ENCODE results near the gene DDX39B. TPM values are rescaled to one million over a fixed set of nuclear protein-coding genes. Genes with fewer than 3 reads are reported as not detected.

The DDX39B gene
- total RNA-seq, 2 experiments from 2014 or later = 538 to 547 TPM

- DNase-seq = no peak
- peak overlapping the region; percentile 76 for H3K4me3 Mint-ChIP-seq
- peak overlapping the region; percentile 89 for H3K27ac Mint-ChIP-seq
- H3K4me1 Mint-ChIP-seq (ENCODE audit: low read depth) = peaks cover 37% of the 10 kb centered on the region
- no peaks in the 10 kb centered on the region for H3K9me3 Mint-ChIP-seq
- ChIA-PET POLR2A (interaction anchor here (0.9 to 9.0 kb wide), 4 partner anchors 20 to 65 kb away, joined by 4 to 125 read pairs (median 4); partner anchors contain the start of genes LTB, NCR3 and TNF), CTCF (interaction anchor here (0.8 to 29.2 kb wide), 7 partner anchors 9 to 74 kb away, joined by 3 to 1658 read pairs (median 5); partner anchors contain the start of genes LST1, LTA, LTB and NCR3)
- H3K27me3 Mint-ChIP-seq = no peaks in the 10 kb centered on the region
- intact Hi-C loops (cut with micrococcal nuclease) = loop anchor here (5.0 kb wide), 1 partner anchor 189 kb away; the partner anchor contains the start of gene CLIC1
- H3K36me3 Mint-ChIP-seq = peaks cover 14% of the 10 kb centered on the region
These were observed 6.7 kb upstream of the DDX39B start for GRCh38 chr6:31548544-31548873.

- intact Hi-C loops (cut with micrococcal nuclease) = loop anchor here (1.0 to 5.0 kb wide), 6 partner anchors 33 to 283 kb away; partner anchors contain the start of genes BAG6 and CLIC1
- Mint-ChIP-seq H3K27ac (peak overlapping the region; percentile 89), H3K36me3 (peaks cover 13% of the 10 kb centered on the region), H3K27me3 (no peaks in the 10 kb centered on the region), H3K4me1 (ENCODE audit: low read depth) (peaks cover 40% of the 10 kb centered on the region), H3K4me3 (peak overlapping the region; percentile 76), H3K9me3 (no peaks in the 10 kb centered on the region)
- ChIA-PET POLR2A (interaction anchor here (0.9 to 9.0 kb wide), 6 partner anchors 21 to 85 kb away, joined by 3 to 125 read pairs (median 4); partner anchors contain the start of genes LTB, NCR3 and TNF), CTCF (interaction anchor here (0.6 to 29.2 kb wide), 9 partner anchors 9 to 74 kb away, joined by 3 to 1658 read pairs (median 3); partner anchors contain the start of genes LST1, LTA, LTB and NCR3)
- DNase-seq = no peak
These were observed 6.1 kb upstream of the DDX39B start for GRCh38 chr6:31547727-31548543.

DNA sequence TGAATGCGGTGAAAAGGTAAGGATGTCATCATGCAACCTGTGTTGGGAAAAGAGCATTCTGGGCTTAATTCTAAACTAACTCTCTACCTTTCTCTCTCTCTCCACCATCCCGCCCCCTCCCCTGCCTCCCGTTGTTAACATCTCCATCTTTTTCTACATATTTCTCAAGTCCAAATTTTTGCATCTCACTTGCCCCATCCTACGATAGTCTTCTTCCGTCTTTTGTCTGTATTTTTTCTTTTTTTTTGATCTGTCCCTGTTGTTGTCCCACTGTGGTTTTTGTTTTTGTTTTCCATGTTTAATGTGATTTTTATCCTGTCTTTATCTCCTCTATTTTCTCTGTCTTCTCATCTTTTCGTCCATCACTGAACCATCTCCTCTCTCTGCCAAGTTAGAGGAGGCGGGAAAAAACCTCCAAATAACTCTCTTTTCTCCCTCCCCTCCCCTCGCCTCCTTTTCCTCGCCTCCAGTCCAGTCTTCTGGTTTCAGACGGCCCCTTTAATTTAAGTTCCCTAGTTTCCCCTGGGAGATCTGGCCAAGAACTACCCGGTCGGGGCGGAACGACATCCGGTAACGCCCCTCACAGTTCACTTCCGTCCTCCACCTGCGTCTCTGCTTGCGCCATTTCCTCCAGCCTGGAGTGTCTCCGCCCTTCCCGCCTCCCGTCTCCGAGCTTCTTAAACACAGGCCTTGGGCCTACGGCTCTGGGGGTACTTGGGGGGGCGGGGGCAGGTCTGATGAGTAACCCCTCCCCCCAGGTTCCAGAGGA, 5.3 kb upstream of the DDX39B start, which contains the start of gene NFKBIL1:
Gene NFKBIL1 (plus strand): TSS at position 651 of the 769 bp plus-strand sequence. CDS start 87 bp downstream, at position 738.
- Mint-ChIP-seq H3K27ac (peak within 1 kb of the TSS; percentile 89), H3K36me3 (peaks cover 13% of the 10 kb centered on the region), H3K4me3 (peak within 1 kb of the TSS; percentile 76), H3K27me3 (no peaks in the 10 kb centered on the region), H3K4me1 (ENCODE audit: low read depth) (peaks cover 44% of the 10 kb centered on the region), H3K9me3 (no peaks in the 10 kb centered on the region)
- ChIA-PET CTCF (interaction anchor here (0.6 to 29.2 kb wide), 8 partner anchors 8 to 142 kb away, joined by 3 to 1658 read pairs (median 5); partner anchors contain the start of genes LST1, LTA, LTB and NCR3), POLR2A (interaction anchor here (1.0 to 9.0 kb wide), 5 partner anchors 32 to 84 kb away, joined by 3 to 125 read pairs (median 4); partner anchors contain the start of genes LTB and TNF)
- DNase-seq = peak; percentile 96
- intact Hi-C loops (cut with micrococcal nuclease) = loop anchor here (1.0 to 5.0 kb wide), 9 partner anchors 25 to 284 kb away; partner anchors contain the start of genes BAG6, CLIC1, LTA and PRRC2A

DNA sequence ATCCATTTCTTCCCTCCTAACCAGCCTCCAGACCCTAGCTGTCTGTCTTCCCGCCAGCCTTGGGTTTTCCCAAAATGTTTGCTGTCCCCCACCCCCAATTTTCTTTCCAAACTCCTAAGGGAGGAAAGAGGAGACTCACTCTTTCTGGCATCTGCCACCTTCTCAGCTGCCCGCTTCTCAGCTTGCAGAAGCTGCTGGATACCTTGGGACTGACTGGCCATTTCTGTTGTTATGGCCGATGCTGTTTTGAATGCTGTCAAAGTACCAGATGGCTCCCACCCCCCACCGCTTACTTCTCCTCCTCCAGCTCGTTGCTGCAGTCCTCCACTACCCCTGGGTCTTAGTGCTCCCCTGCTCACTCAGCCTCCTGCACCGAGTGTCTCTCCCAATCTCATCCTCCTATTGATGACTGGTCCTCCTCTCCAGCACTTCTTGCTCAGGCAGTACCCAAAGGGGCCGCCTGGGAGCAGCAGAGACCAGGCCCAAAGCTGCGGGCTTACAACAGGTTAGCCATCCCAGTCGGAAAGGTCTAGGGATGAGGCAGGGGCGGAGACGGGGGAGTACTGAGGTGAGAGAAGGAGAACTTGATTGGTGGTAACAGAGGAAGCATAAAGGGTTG, 4.6 kb upstream of the DDX39B start, which contains the start of gene ATP6V1G2:
Gene ATP6V1G2 (minus strand): TSS at position 270 of the 619 bp plus-strand sequence. CDS start 49 bp downstream, at position 221.
- intact Hi-C loops (cut with micrococcal nuclease) = loop anchor here (1.0 to 5.0 kb wide), 6 partner anchors 26 to 284 kb away; partner anchors contain the start of genes CLIC1, LTA and PRRC2A
- peak; percentile 95 for DNase-seq
- H3K4me3 Mint-ChIP-seq = peak within 1 kb of the TSS; percentile 76
- H3K4me1 Mint-ChIP-seq (ENCODE audit: low read depth) = peaks cover 43% of the 10 kb centered on the region
- peak within 1 kb of the TSS; percentile 89 for H3K27ac Mint-ChIP-seq
- H3K36me3 Mint-ChIP-seq = peaks cover 14% of the 10 kb centered on the region
- CTCF ChIA-PET = interaction anchor here (0.6 to 29.2 kb wide), 11 partner anchors 10 to 469 kb away, joined by 3 to 1658 read pairs (median 4); partner anchors contain the start of genes APOM, BAG6, LST1 and LTA
- POLR2A ChIA-PET = interaction anchor here (1.0 to 9.0 kb wide), 3 partner anchors 33 to 52 kb away, joined by 3 to 125 read pairs (median 5); partner anchors contain the start of genes LTB and TNF
- no peaks in the 10 kb centered on the region for H3K27me3 Mint-ChIP-seq
- H3K9me3 Mint-ChIP-seq = no peaks in the 10 kb centered on the region

DNA sequence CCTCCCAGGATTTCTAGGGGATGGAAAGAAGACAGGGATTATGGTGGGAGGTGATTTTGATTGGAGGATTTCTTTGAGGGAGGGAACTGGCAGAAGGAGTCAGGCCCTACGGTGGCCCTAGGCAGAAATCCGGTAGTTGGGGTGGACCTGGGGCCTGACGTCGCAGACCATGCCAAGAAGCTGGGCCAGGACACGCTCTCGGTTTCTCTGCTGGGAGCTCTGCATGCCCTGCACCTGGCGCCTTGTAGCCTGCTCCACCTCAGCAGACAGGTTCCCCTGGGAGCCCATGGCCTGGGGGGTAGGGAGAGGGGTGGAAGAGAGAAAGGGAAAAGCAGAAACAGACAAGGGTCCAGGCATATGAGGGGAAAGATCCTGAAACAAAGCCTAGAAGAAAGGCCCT, 3.5 kb upstream of the DDX39B start:
- ChIA-PET POLR2A (interaction anchor here (9.0 kb wide), 1 partner anchor 34 kb away, joined by 125 read pairs; the partner anchor contains the start of genes LTB and TNF), CTCF (interaction anchor here (0.6 to 29.2 kb wide), 5 partner anchors 41 to 110 kb away, joined by 3 to 1658 read pairs (median 4); partner anchors contain the start of genes APOM, BAG6, LST1 and LTB)
- Mint-ChIP-seq H3K4me3 (no peak overlapping the region), H3K4me1 (ENCODE audit: low read depth) (peaks cover 40% of the 10 kb centered on the region), H3K27ac (no peak overlapping the region), H3K36me3 (peaks cover 20% of the 10 kb centered on the region), H3K27me3 (no peaks in the 10 kb centered on the region), H3K9me3 (no peaks in the 10 kb centered on the region)
- intact Hi-C loops (cut with micrococcal nuclease) = loop anchor here (5.0 kb wide), 1 partner anchor 192 kb away; the partner anchor contains the start of gene CLIC1
- no peak for DNase-seq

- H3K9me3 Mint-ChIP-seq = no peaks in the 10 kb centered on the region
- no peak overlapping the region for H3K4me3 Mint-ChIP-seq
- no peaks in the 10 kb centered on the region for H3K27me3 Mint-ChIP-seq
- POLR2A ChIA-PET = interaction anchor here (9.0 kb wide), 1 partner anchor 34 kb away, joined by 125 read pairs; the partner anchor contains the start of genes LTB and TNF
- no peak overlapping the region for H3K27ac Mint-ChIP-seq
- H3K4me1 Mint-ChIP-seq (ENCODE audit: low read depth) = peaks cover 46% of the 10 kb centered on the region
- H3K36me3 Mint-ChIP-seq = peaks cover 26% of the 10 kb centered on the region
- CTCF ChIA-PET = interaction anchor here (0.6 to 29.2 kb wide), 2 partner anchors 42 to 58 kb away, joined by 3 to 1658 read pairs; partner anchors contain the start of genes LST1, LTB, NCR3 and TNF
- intact Hi-C loops (cut with micrococcal nuclease) = loop anchor here (5.0 kb wide), 2 partner anchors 142 to 193 kb away; partner anchors contain the start of genes CLIC1 and MICA
- DNase-seq = no peak
These were observed 2.9 kb upstream of the DDX39B start for GRCh38 chr6:31544676-31545075.

- peaks cover 51% of the 10 kb centered on the region for H3K4me1 Mint-ChIP-seq (ENCODE audit: low read depth)
- intact Hi-C loops (cut with micrococcal nuclease) = loop anchor here (5.0 kb wide), 1 partner anchor 141 kb away; the partner anchor contains the start of gene MICA
- H3K27me3 Mint-ChIP-seq = no peaks in the 10 kb centered on the region
- no peak overlapping the region for H3K27ac Mint-ChIP-seq
- H3K36me3 Mint-ChIP-seq = peaks cover 30% of the 10 kb centered on the region
- CTCF ChIA-PET = interaction anchor here (4.8 to 29.2 kb wide), 3 partner anchors 8 to 49 kb away, joined by 23 to 1658 read pairs (median 68); partner anchors contain the start of genes LST1, LTB, MICB and NCR3
- no peak overlapping the region for H3K4me3 Mint-ChIP-seq
- H3K9me3 Mint-ChIP-seq = no peaks in the 10 kb centered on the region
- DNase-seq = no peak
- POLR2A ChIA-PET = interaction anchor here (9.0 kb wide), 1 partner anchor 35 kb away, joined by 125 read pairs; the partner anchor contains the start of genes LTB and TNF
These were observed 1.8 kb upstream of the DDX39B start for GRCh38 chr6:31543639-31544038.

DNA sequence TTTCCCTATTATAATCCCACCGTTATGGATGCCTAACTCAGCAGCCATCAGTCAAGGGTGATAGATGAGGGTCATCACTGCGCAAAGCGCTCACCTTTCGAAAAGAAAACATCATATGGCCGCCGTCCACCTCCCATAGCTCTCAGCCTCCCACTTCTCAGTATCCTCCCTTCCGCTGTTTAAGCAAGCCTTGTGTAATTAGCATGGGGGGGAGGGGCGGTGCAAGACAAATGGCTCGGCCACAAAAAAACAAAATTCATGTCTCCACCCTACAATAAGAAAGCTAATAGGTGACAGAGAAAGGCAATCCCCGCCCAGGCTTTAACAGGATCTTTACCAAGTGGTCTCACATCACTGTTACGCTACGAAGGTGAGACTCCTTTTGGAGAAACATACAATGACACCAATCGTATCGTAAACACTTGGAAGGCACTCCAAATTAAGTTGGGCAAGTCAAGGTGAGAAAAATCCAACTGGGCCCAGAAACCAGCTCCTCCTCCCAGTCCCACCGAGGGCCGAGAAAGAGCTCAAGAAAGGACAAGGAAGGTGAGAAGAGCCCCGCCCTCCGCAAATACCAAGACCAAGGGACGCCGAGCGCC, 645 bp downstream of the DDX39B start:
- Mint-ChIP-seq H3K9me3 (no peaks in the 10 kb centered on the region), H3K27ac (peak overlapping the region; percentile 93), H3K4me1 (ENCODE audit: low read depth) (peaks cover 50% of the 10 kb centered on the region), H3K4me3 (peak overlapping the region; percentile 94), H3K27me3 (no peaks in the 10 kb centered on the region), H3K36me3 (peaks cover 45% of the 10 kb centered on the region)
- intact Hi-C loops (cut with micrococcal nuclease) = loop anchor here (1.0 to 5.0 kb wide), 2 partner anchors 47 to 139 kb away; partner anchors contain the start of gene MICA
- DNase-seq = peak; percentile 73
- CTCF ChIA-PET = interaction anchor here (0.8 to 29.2 kb wide), 13 partner anchors 10 to 250 kb away, joined by 3 to 1658 read pairs (median 4); partner anchors contain the start of genes LST1, LTB, MICB and NCR3
- POLR2A ChIA-PET = interaction anchor here (0.8 to 3.5 kb wide), 27 partner anchors 9 to 1312 kb away, joined by 3 to 32 read pairs (median 5); partner anchors contain the start of genes BAG6, CSNK2B, DXO and GPANK1

DNA sequence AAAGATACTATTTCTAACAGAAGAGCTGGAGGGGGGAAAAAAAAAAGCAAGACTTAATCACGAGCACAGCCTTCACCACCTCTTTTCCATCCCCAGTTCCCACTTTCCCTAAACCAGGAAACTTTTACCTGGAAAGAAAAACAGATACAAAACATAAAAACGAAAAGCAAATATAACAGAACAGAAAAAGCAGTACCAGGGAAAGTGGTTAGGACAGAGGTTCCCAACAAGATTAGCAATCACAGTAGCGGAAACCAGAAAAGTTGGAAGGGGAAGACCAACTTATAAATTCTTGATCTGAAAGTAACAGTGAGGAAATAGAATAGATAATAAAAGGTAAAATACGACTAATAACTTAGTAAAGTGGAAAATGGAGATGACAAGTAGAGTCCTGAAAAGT, 1.2 kb downstream of the DDX39B start:
- intact Hi-C loops (cut with micrococcal nuclease) = loop anchor here (1.0 to 5.0 kb wide), 2 partner anchors 46 to 138 kb away; partner anchors contain the start of gene MICA

More for the DNA sequence above, 1.2 kb downstream of the DDX39B start:
- Mint-ChIP-seq H3K27me3 (no peaks in the 10 kb centered on the region), H3K4me3 (peak overlapping the region; percentile 94), H3K4me1 (ENCODE audit: low read depth) (peaks cover 50% of the 10 kb centered on the region), H3K9me3 (no peaks in the 10 kb centered on the region), H3K36me3 (peaks cover 51% of the 10 kb centered on the region), H3K27ac (peak overlapping the region; percentile 93)
- DNase-seq = no peak
- ChIA-PET POLR2A (interaction anchor here (1.1 to 3.5 kb wide), 12 partner anchors 9 to 140 kb away, joined by 3 to 32 read pairs (median 8); partner anchors contain the start of genes BAG6, CSNK2B, GPANK1 and MCCD1), CTCF (interaction anchor here (0.9 to 29.2 kb wide), 5 partner anchors 9 to 46 kb away, joined by 3 to 1658 read pairs (median 23); partner anchors contain the start of genes LST1, LTB, MICB and NCR3)
